GM12892 (cell line): Measurements from ENCODE around the gene STRIP2.

Experiments
- POLR2A ChIP-seq: IDR thresholded peaks from 2 replicates; pipeline ENCODE4 v1.6.1; 2011; ENCODE audit warnings: low read depth, low read length, control low read depth
- POLR2AphosphoS5 ChIP-seq: IDR thresholded peaks from 2 replicates; pipeline ENCODE4 v1.6.1; 2011; ENCODE audit warnings: low read depth, low read length, control low read depth
- TAF1 ChIP-seq: IDR thresholded peaks from 2 replicates; pipeline ENCODE4 v1.6.1; 2011; ENCODE audit warnings: low read depth, mild to moderate bottlenecking, control low read depth, low read length, borderline replicate concordance

GRCh38 chr7:129457101-129457500 lies 22.9 kb downstream of the STRIP2 start:
- TF ChIP-seq POLR2A (no peak), TAF1 (no peak), POLR2AphosphoS5 (no peak)
